WTC11 (cell line): Measurements from ENCODE around the gene PDZRN3. TPM values are rescaled to one million over a fixed set of nuclear protein-coding genes. Genes with fewer than 3 reads are reported as not detected.

Experiments used
- ATAC-seq: fragments of 200-7000 bp; cut with Tn5 transposase; 2 replicates; pipeline ENCODE4 v1.10.0; 2021; ENCODE audit warnings: mild to moderate bottlenecking, moderate library complexity
- CTCF ChIA-PET: fragments of 300-600 bp; sonication (Branson Sonifier 250); formaldehyde crosslinking; loops from one replicate; lab custom pipeline; 2021; ENCODE audit warnings: antibody characterized with exemption; lab: Charles Lee
- POLR2A ChIA-PET: fragments of 350-600 bp; sonication (Branson Sonifier 250); formaldehyde crosslinking; loops from one replicate; lab custom pipeline; 2021; ENCODE audit warnings: antibody characterized with exemption; lab: Charles Lee
- DNase-seq: peaks from one replicate; pipeline ENCODE4 v3.0.0; 2021; ENCODE audit warnings: low spot score
- H3K27ac Mint-ChIP-seq: 2 replicates; pipeline ENCODE4 v1.8.0; 2021; ENCODE audit warnings: mixed read lengths
- H3K27me3 Mint-ChIP-seq: 2 replicates; pipeline ENCODE4 v1.8.0; 2021; ENCODE audit warnings: low read depth, mild to moderate bottlenecking, moderate library complexity, mixed read lengths
- H3K36me3 Mint-ChIP-seq: 2 replicates; pipeline ENCODE4 v1.8.0; 2021; ENCODE audit warnings: mixed read lengths
- H3K4me1 Mint-ChIP-seq: 2 replicates; pipeline ENCODE4 v1.8.0; 2022; ENCODE audit warnings: mixed read lengths
- H3K4me3 Mint-ChIP-seq: 2 replicates; pipeline ENCODE4 v1.8.0; 2021; ENCODE audit warnings: mild to moderate bottlenecking, moderate library complexity, mixed read lengths
- H3K9me3 Mint-ChIP-seq: 2 replicates; pipeline ENCODE4 v1.8.0; 2021; ENCODE audit warnings: mixed read lengths
- AFF4 ChIP-seq: sonication (generic); formaldehyde crosslinking; IDR thresholded peaks from 2 replicates; pipeline ENCODE4 v1.8.1; 2023; ENCODE audit warnings: mild to moderate bottlenecking, missing genetic modification reagents, borderline replicate concordance
- CBFB ChIP-seq: sonication (generic); formaldehyde crosslinking; IDR thresholded peaks from 2 replicates; pipeline ENCODE4 v1.8.1; 2022; ENCODE audit warnings: mild to moderate bottlenecking, low read depth, missing genetic modification reagents
- EMX1 ChIP-seq: fragments of 250-450 bp; sonication (Bioruptor Pico); IDR thresholded peaks from 2 replicates; pipeline ENCODE4 v1.8.0; 2021; ENCODE audit warnings: mild to moderate bottlenecking
- GABPB1 ChIP-seq: sonication (generic); formaldehyde crosslinking; IDR thresholded peaks from 2 replicates; pipeline ENCODE4 v1.8.1; 2023; ENCODE audit warnings: mild to moderate bottlenecking, missing genetic modification reagents
- GRHL2 ChIP-seq: fragments of 250-450 bp; sonication (Bioruptor Pico); IDR thresholded peaks from 2 replicates; pipeline ENCODE4 v1.8.0; 2022; ENCODE audit warnings: mild to moderate bottlenecking, moderate library complexity; ENCODE audit not compliant: insufficient replicate concordance, severe bottlenecking
- HMGA2 ChIP-seq: fragments of 250-450 bp; sonication (Bioruptor Pico); IDR thresholded peaks from 2 replicates; pipeline ENCODE4 v1.4.0; 2021; ENCODE audit warnings: mild to moderate bottlenecking, moderate library complexity
- IRF2 ChIP-seq: sonication (generic); formaldehyde crosslinking; IDR thresholded peaks from 2 replicates; pipeline ENCODE4 v1.8.0; 2022; ENCODE audit warnings: low read depth, missing genetic modification reagents, borderline replicate concordance
- JAZF1 ChIP-seq: fragments of 250-450 bp; sonication (Bioruptor Pico); IDR thresholded peaks from 2 replicates; pipeline ENCODE4 v1.9.0; 2021; ENCODE audit warnings: moderate library complexity, mild to moderate bottlenecking, inconsistent platforms
- JUN ChIP-seq: sonication (generic); formaldehyde crosslinking; IDR thresholded peaks from 2 replicates; pipeline ENCODE4 v1.8.0; 2023; ENCODE audit warnings: mild to moderate bottlenecking, missing genetic modification reagents
- MLX ChIP-seq: sonication (generic); formaldehyde crosslinking; IDR thresholded peaks from 2 replicates; pipeline ENCODE4 v1.8.1; 2023; ENCODE audit warnings: mild to moderate bottlenecking, missing genetic modification reagents, moderate library complexity
- PRRX2 ChIP-seq: fragments of 250-450 bp; sonication (Bioruptor Pico); IDR thresholded peaks from 2 replicates; pipeline ENCODE4 v1.8.0; 2021; ENCODE audit warnings: mild to moderate bottlenecking
- SMAD4 ChIP-seq: sonication (generic); formaldehyde crosslinking; IDR thresholded peaks from 2 replicates; pipeline ENCODE4 v1.8.0; 2022; ENCODE audit warnings: mild to moderate bottlenecking, missing genetic modification reagents
- SOX15 ChIP-seq: fragments of 250-450 bp; sonication (Bioruptor Pico); IDR thresholded peaks from 2 replicates; pipeline ENCODE4 v1.9.0; 2021; ENCODE audit warnings: mild to moderate bottlenecking
- STAT6 ChIP-seq: sonication (generic); formaldehyde crosslinking; conservative IDR thresholded peaks from 2 replicates; pipeline ENCODE4 v1.8.1; 2023; ENCODE audit warnings: mild to moderate bottlenecking, low read depth, missing genetic modification reagents, moderate library complexity
- TEAD4 ChIP-seq: sonication (generic); formaldehyde crosslinking; IDR thresholded peaks from 2 replicates; pipeline ENCODE4 v1.8.0; 2022; ENCODE audit warnings: mild to moderate bottlenecking, missing genetic modification reagents
- ZNF121 ChIP-seq: sonication (generic); formaldehyde crosslinking; IDR thresholded peaks from 2 replicates; pipeline ENCODE4 v1.8.0; 2023; ENCODE audit warnings: missing genetic modification reagents
- ZNF317 ChIP-seq: sonication (generic); formaldehyde crosslinking; IDR thresholded peaks from 2 replicates; pipeline ENCODE4 v1.8.1; 2023; ENCODE audit warnings: low read depth, mild to moderate bottlenecking, moderate library complexity, missing genetic modification reagents, borderline replicate concordance
- ZNF396 ChIP-seq: fragments of 250-450 bp; sonication (Bioruptor Pico); IDR thresholded peaks from 2 replicates; pipeline ENCODE4 v1.8.0; 2021; ENCODE audit warnings: mild to moderate bottlenecking, moderate library complexity, borderline replicate concordance
- ZNF671 ChIP-seq: fragments of 250-450 bp; sonication (Bioruptor Pico); IDR thresholded peaks from 2 replicates; pipeline ENCODE4 v1.8.0; 2021; ENCODE audit warnings: mild to moderate bottlenecking
- total RNA-seq: library from RNA; stranded (reverse); gene quantifications from 3 replicates; pipeline ENCODE4 v1.2.3, GENCODE V29; 2021

Gene PDZRN3
- total RNA-seq, 1 experiment from 2014 or later, result 9.5 TPM

- TF ChIP-seq AFF4 (CRISPR knock-in tag), result no peak
- TF ChIP-seq ZNF671, result no peak
- TF ChIP-seq SOX15 (CRISPR knock-in tag), result no peak
- TF ChIP-seq ZNF396 (CRISPR knock-in tag), result no peak
- no peak for TF ChIP-seq ZNF317
These were observed 239.2 kb downstream of the PDZRN3 start (continued) for GRCh38 chr3:73385568-73385967.

DNA sequence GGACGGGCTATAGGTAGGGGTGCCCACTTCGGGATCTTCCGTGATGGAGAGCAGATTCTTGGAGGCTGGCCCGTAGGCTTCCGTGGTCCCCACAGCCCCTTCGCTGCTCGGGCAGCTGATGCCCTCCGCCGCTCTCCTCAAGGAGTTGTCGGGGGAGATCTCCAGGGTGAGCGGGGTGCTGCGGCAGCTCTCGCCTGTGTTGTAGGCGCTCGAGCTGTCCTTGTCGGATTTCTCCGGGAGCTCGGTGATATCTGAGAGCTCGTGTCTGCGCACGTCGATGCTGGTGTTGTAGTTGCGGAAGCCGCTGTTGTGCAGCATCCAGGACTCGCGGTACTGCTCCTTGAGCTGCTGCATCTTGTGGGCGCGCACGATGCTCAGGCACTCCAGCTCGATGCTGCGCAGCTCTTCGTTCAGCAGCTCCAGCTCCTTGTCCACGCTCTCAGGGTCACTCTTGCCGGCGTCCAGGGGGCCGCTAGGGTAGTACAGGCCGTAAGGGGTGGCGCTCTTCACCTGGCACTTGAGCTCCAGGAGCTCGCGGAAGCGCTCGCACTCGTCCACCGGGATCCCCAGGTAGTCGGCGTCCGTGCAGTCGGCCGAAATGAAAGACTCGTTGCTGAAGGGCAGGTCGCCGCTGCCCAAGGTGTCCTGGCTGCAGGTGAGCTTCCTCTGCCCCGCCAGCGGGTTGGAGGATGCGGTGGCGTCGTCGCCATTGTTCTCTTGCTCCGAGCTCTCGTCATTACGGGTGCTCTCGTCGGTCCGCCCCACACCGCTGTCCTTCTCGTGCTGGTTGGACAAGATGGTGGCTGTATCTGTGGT is 240.4 kb downstream of the PDZRN3 start:
- no peak overlapping the region for H3K4me3 Mint-ChIP-seq
- no peaks in the 10 kb centered on the region for H3K27me3 Mint-ChIP-seq
- peaks cover 6% of the 10 kb centered on the region for H3K9me3 Mint-ChIP-seq
- no peak overlapping the region for H3K27ac Mint-ChIP-seq
- no peaks in the 10 kb centered on the region for H3K4me1 Mint-ChIP-seq
- ATAC-seq (no peak), DNase-seq (no peak)
- TF ChIP-seq ZNF396 (CRISPR knock-in tag) (no peak), TEAD4 (CRISPR knock-in tag) (no peak), IRF2 (CRISPR knock-in tag) (no peak), GABPB1 (CRISPR knock-in tag) (no peak), MLX (CRISPR knock-in tag) (no peak), EMX1 (CRISPR knock-in tag) (no peak), CBFB (CRISPR knock-in tag) (no peak), ZNF121 (CRISPR knock-in tag) (no peak), HMGA2 (CRISPR knock-in tag) (no peak), STAT6 (CRISPR knock-in tag) (no peak), GRHL2 (no peak), SMAD4 (CRISPR knock-in tag) (no peak), JUN (CRISPR knock-in tag) (no peak), PRRX2 (CRISPR knock-in tag) (no peak), JAZF1 (CRISPR knock-in tag) (no peak)
- ChIA-PET POLR2A (no interaction called here), CTCF (interaction anchor here (0.6 to 0.8 kb wide), 2 partner anchors 193 to 670 kb away, joined by 3 read pairs; no protein-coding TSS in a partner anchor)
- H3K36me3 Mint-ChIP-seq, result peaks cover 6% of the 10 kb centered on the region; the same call in 1 of the 2 replicates
